SW480 (cell line): ENCODE data around the gene ATN1.

Source experiments
- DNase-seq: peaks from one replicate; pipeline ENCODE4 v3.0.0-alpha.2; 2016; ENCODE audit warnings: low spot score

The ATN1 gene

GRCh38 chr12:6925540-6926279, 2.0 kb upstream of the ATN1 start:
- DNase-seq, result peak; percentile 90

GRCh38 chr12:6928022-6928702, 403 bp downstream of the ATN1 start:
- no peak for DNase-seq

DNA sequence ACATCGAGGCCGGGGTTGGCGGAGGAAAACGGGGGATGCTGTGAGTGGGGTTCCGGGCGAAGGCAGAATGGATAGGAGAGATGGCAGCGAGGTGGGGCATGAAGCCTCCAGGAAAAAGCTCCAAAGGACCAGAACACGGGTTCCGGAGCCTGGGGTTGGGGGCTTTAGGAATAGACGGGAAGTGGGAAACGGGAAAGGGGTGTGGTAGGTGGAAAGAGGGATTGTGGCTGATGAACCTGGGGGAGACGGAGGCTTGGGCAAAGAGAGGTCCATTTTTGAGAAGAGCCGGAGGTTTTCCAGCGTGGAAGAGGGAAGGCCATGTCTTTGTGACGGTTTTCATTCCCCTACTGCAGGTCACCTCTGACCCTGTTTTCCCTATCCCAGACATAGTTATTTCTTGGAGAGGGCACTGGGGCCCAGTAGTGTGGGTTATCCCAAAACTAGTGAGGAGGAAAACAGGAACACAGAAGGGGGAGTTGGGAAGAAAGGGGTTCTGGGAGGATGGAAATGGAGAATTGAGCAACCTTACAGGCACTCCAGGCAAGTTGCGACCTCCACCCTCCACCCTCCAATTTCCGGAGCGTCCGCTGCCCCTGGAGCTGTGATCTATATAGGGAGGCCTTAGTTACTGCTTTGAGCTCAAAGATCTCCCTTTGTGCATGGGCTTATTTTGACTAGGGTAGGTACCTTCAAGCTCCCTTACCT, 1.1 kb downstream of the ATN1 start:
- no peak for DNase-seq

DNA sequence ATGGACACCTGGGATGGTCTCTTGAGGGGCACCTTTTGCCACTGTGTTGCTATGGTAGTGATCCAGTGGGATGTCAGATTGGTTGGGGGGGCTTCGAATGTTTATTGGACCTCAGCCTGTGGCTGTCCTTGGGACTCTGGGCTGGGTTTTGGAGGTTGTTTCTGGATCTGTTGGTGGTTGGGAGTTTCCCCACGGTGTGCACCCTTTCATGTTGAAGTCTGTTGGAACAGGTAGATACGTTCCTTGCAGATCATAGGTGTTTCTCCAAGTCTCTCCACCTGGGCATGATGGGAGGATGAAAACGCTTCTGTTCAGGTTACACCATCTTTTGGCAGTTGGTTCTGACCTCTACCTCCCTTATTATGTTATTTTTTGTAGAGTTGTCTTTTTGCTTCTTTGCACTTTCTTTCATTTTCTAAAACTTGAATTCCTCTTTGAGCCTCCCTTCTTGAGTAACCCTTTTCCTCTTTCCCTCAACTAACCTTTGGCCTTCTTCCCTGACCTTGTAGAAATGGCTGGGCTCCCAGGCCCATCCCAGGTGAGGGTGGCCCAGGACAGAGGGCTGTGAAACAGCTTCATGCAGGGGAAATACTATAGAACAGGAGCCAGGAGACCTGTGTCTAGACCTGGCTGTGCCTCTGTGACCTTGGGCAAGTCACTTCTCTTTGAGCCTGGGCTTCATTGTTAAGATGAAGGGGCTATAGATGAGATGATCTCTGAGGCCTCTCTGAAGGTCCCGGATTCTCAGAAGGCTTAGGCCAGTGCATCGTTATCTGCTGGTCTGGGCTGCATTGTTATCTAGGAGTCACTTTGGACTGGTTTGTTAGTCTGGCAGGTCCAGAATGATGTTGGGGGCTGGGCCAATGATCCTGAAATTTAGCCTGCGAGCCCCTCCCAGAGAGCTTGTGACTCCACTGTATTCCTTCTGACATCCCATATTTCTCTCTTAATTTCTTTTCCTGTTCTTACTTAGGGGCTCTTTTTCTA, 2.0 kb downstream of the ATN1 start:
- no peak for DNase-seq

DNA sequence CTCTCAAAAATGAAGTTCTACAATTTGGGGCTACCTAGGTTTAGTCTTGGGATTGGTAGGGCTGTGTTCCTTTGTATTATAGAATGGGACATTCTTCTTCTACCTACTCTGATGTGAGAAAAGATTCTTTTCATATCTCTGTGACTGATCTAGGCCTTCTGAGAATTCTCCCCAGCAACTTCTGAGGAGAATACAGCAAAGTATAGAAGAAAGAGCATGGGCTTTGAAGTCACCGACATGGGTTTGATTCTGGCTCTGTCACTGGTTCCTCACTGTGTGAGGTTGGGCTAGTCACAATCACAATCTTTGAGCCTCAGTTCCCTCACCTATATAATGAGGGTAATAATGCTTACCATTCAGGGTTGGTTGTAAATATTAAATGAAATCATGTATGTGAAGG, 5.0 kb downstream of the ATN1 start:
- DNase-seq, result no peak

GRCh38 chr12:6934110-6934509, 6.4 kb downstream of the ATN1 start:
- DNase-seq, result no peak

- no peak for DNase-seq
These were observed 7.8 kb downstream of the ATN1 start for GRCh38 chr12:6935371-6936193.

- no peak for DNase-seq
These were observed 8.5 kb downstream of the ATN1 start for GRCh38 chr12:6936194-6936635.

DNA sequence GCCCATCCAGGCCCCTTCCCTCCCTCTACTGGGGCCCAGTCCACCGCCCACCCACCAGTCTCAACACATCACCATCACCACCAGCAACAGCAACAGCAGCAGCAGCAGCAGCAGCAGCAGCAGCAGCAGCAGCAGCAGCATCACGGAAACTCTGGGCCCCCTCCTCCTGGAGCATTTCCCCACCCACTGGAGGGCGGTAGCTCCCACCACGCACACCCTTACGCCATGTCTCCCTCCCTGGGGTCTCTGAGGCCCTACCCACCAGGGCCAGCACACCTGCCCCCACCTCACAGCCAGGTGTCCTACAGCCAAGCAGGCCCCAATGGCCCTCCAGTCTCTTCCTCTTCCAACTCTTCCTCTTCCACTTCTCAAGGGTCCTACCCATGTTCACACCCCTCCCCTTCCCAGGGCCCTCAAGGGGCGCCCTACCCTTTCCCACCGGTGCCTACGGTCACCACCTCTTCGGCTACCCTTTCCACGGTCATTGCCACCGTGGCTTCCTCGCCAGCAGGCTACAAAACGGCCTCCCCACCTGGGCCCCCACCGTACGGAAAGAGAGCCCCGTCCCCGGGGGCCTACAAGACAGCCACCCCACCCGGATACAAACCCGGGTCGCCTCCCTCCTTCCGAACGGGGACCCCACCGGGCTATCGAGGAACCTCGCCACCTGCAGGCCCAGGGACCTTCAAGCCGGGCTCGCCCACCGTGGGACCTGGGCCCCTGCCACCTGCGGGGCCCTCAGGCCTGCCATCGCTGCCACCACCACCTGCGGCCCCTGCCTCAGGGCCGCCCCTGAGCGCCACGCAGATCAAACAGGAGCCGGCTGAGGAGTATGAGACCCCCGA, 9.1 kb downstream of the ATN1 start:
- no peak for DNase-seq

- peak; percentile 98 for DNase-seq
These were observed 10.0 kb downstream of the ATN1 start for GRCh38 chr12:6937481-6938352.

DNA sequence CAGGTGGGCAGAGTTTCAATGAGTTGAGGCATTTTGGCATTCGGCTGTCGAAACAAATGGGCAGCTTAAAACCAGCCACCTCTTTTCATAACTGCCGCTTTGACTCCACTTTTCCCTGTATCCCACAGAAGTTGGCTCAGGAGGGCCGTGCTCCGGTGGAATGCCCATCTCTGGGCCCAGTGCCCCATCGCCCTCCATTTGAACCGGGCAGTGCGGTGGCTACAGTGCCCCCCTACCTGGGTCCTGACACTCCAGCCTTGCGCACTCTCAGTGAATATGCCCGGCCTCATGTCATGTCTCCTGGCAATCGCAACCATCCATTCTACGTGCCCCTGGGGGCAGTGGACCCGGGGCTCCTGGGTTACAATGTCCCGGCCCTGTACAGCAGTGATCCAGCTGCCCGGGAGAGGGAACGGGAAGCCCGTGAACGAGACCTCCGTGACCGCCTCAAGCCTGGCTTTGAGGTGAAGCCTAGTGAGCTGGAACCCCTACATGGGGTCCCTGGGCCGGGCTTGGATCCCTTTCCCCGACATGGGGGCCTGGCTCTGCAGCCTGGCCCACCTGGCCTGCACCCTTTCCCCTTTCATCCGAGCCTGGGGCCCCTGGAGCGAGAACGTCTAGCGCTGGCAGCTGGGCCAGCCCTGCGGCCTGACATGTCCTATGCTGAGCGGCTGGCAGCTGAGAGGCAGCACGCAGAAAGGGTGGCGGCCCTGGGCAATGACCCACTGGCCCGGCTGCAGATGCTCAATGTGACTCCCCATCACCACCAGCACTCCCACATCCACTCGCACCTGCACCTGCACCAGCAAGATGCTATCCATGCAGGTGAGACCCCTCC, 10.8 kb downstream of the ATN1 start:
- DNase-seq, result no peak

GRCh38 chr12:6939191-6939540, 11.4 kb downstream of the ATN1 start:
- no peak for DNase-seq

GRCh38 chr12:6941267-6941666, 13.5 kb downstream of the ATN1 start:
- DNase-seq, result no peak

- DNase-seq, result no peak
These were observed 14.0 kb downstream of the ATN1 start for GRCh38 chr12:6941782-6942181.

- DNase-seq, result no peak
These were observed 14.5 kb downstream of the ATN1 start for GRCh38 chr12:6942331-6942665.

- DNase-seq, result peak; percentile 97
These were observed 15.6 kb downstream of the ATN1 start for GRCh38 chr12:6943389-6943721.

GRCh38 chr12:6943722-6944380, 16.1 kb downstream of the ATN1 start, which contains the start of the genes C12orf57 and RNU7-1:
Gene C12orf57, plus strand, starts transcription at chr12:6944022. Its CDS starts 100 bp downstream, at chr12:6944122.
Gene RNU7-1, plus strand, starts transcription at chr12:6943816.
- DNase-seq, result peak; percentile 99
